ENCODE data around the gene ZNF384.

Gene ZNF384

GRCh38 chr12:6618483-6619225 lies 70.5 kb downstream of the ZNF384 start:
- no peak for DNase-seq

Measured in fibroblast of upper back skin (primary cell).